GF-D8 (cell line): ENCODE measurements around the gene GAB1.

Source experiments
- DNase-seq: peaks from one replicate; lab custom pipeline; 2025; lab: John Stamatoyannopoulos, UW

GAB1 gene

GRCh38 chr4:143336781-143337599 lies at the start of gene GAB1:
Gene GAB1, plus strand, starts transcription at chr4:143336876. Its CDS starts 313 bp downstream, at chr4:143337189.
- DNase-seq, result no peak

GRCh38 chr4:143287572-143287923 lies 49.1 kb upstream of the GAB1 start:
- no peak for DNase-seq

- no peak for DNase-seq
Observed at GRCh38 chr4:143288171-143288570, 48.5 kb upstream of the GAB1 start.

- no peak for DNase-seq
Observed at GRCh38 chr4:143289370-143289769, 47.3 kb upstream of the GAB1 start.

- DNase-seq, result no peak
Observed at GRCh38 chr4:143291314-143291713, 45.4 kb upstream of the GAB1 start.

GRCh38 chr4:143292858-143293257 lies 43.8 kb upstream of the GAB1 start:
- no peak for DNase-seq

GRCh38 chr4:143294310-143294709 lies 42.4 kb upstream of the GAB1 start:
- no peak for DNase-seq

GRCh38 chr4:143294710-143295275 lies 41.9 kb upstream of the GAB1 start:
- no peak for DNase-seq

- DNase-seq, result no peak
Observed at GRCh38 chr4:143296397-143297067, 40.1 kb upstream of the GAB1 start.

GRCh38 chr4:143300860-143301259 lies 35.8 kb upstream of the GAB1 start:
- no peak for DNase-seq

- no peak for DNase-seq
Observed at GRCh38 chr4:143302536-143302935, 34.1 kb upstream of the GAB1 start.

- no peak for DNase-seq
Observed at GRCh38 chr4:143306788-143307187, 29.9 kb upstream of the GAB1 start.

GRCh38 chr4:143307531-143307930 lies 29.1 kb upstream of the GAB1 start:
- no peak for DNase-seq

GRCh38 chr4:143308377-143308776 lies 28.3 kb upstream of the GAB1 start:
- no peak for DNase-seq

- DNase-seq, result no peak
Observed at GRCh38 chr4:143311924-143312323, 24.8 kb upstream of the GAB1 start.

- no peak for DNase-seq
Observed at GRCh38 chr4:143313521-143313920, 23.2 kb upstream of the GAB1 start.

- no peak for DNase-seq
Observed at GRCh38 chr4:143313996-143314395, 22.7 kb upstream of the GAB1 start.

GRCh38 chr4:143320113-143320512 lies 16.6 kb upstream of the GAB1 start:
- DNase-seq, result no peak

GRCh38 chr4:143326735-143327134 lies 9.9 kb upstream of the GAB1 start:
- DNase-seq, result no peak

GRCh38 chr4:143329985-143330384 lies 6.7 kb upstream of the GAB1 start:
- no peak for DNase-seq

- no peak for DNase-seq
Observed at GRCh38 chr4:143335979-143336780, 496 bp upstream of the GAB1 start.

- DNase-seq, result no peak
Observed at GRCh38 chr4:143337600-143338287, 1.1 kb downstream of the GAB1 start.
